ENCODE results near the gene NUDT5. TPM values are rescaled to one million over a fixed set of nuclear protein-coding genes. Genes with fewer than 3 reads are reported as not detected.
"Not testable (repeated sequence)": the region's sequence is repeated elsewhere in the genome, so short reads cannot be mapped to it uniquely, and the experiment has no call there.

NUDT5 gene
- total and polyA plus RNA-seq, 2 of the 13 experiments (the other 11 are each of a cell fraction or from before 2014, with no cell fraction given): 79.6 to 134 TPM

GRCh38 chr10:12234687-12235086, 39.0 kb upstream of the NUDT5 start:
- ATAC-seq; POLR2A ChIA-PET; H3K4me2 ChIP-seq (ENCODE audit: low read depth, low read length); CTCF ChIA-PET (ENCODE audit: low intra/inter-chr PET ratio, low total read pairs); DNase-seq (ENCODE audit: low spot score); FAIRE-seq; in situ Hi-C loops (cut with HindIII; ENCODE audit: extremely low pct_ligation_motif_present, low pct_unique_long_range_greater_than_20kb); H3K27me3 ChIP-seq (ENCODE audit: control insufficient read depth in 1 of 2, insufficient read depth in 2 of 2, low read length in 2 of 2); H4K20me1 ChIP-seq (ENCODE audit: insufficient read depth, low read length); intact Hi-C loops (cut with micrococcal nuclease; ENCODE audit: unreplicated experiment); BruUV-seq (replicated peaks); H2AFZ ChIP-seq (ENCODE audit: low read length); H3K4me3 ChIP-seq (replicated peaks in 1 of 3; ENCODE audit: insufficient read depth in 1 of 3, low read depth in 2 of 3, low read length in 3 of 3); H3K9me3 ChIP-seq (ENCODE audit: low read length); H3K79me2 ChIP-seq (ENCODE audit: insufficient read depth, low read length); H3K9ac ChIP-seq (ENCODE audit: insufficient read depth, low read depth, low read length): not testable (repeated sequence)
- H3K27ac ChIP-seq (ENCODE audit: extremely low read length, insufficient read depth, low read length): peak overlapping the region; percentile 74
- WGBS (ENCODE audit: low lambda C conversion rate): 98% methylated on average over 5 of the region's 5 CpGs
- peaks cover 51% of the 10 kb centered on the region for H3K4me1 ChIP-seq (ENCODE audit: insufficient read depth, low read length)
- H3K36me3 ChIP-seq (replicated peaks in 1 of 2; ENCODE audit: control insufficient read depth in 1 of 2, insufficient read depth in 2 of 2, low read length in 2 of 2): peaks cover 4 to 37% of the 10 kb centered on the region in 2 experiments; a peak in 3 of 5 replicates

GRCh38 chr10:12228851-12229250, 33.2 kb upstream of the NUDT5 start:
- no peaks in the 10 kb centered on the region for H3K9me3 ChIP-seq (ENCODE audit: low read length)
- H3K4me3 ChIP-seq (replicated peaks in 1 of 3; ENCODE audit: insufficient read depth in 1 of 3, low read depth in 2 of 3, low read length in 3 of 3): no peak overlapping the region
- ChIA-PET POLR2A (no interaction called here), CTCF (ENCODE audit: low intra/inter-chr PET ratio, low total read pairs) (no interaction called here)
- peaks cover 9 to 40% of the 10 kb centered on the region in 2 experiments; a peak in 4 of 5 replicates for H3K36me3 ChIP-seq (replicated peaks in 1 of 2; ENCODE audit: control insufficient read depth in 1 of 2, insufficient read depth in 2 of 2, low read length in 2 of 2)
- H3K27me3 ChIP-seq (ENCODE audit: control insufficient read depth in 1 of 2, insufficient read depth in 2 of 2, low read length in 2 of 2): no peaks in the 10 kb centered on the region
- H3K9ac ChIP-seq (ENCODE audit: insufficient read depth, low read depth, low read length): no peak overlapping the region
- H2AFZ ChIP-seq (ENCODE audit: low read length): no peak overlapping the region
- no peak for DNase-seq (ENCODE audit: low spot score)
- no peak overlapping the region for H3K27ac ChIP-seq (ENCODE audit: extremely low read length, insufficient read depth, low read length)
- H3K4me2 ChIP-seq (ENCODE audit: low read depth, low read length): no peak overlapping the region
- 96% methylated on average over 11 of the region's 11 CpGs for WGBS (ENCODE audit: low lambda C conversion rate)
- no peaks in the 10 kb centered on the region for H4K20me1 ChIP-seq (ENCODE audit: insufficient read depth, low read length)
- TF ChIP-seq ZBTB42 (CRISPR knock-in tag; IDR thresholded peaks at IDR 0.05) (no peak), MEIS2 (CRISPR knock-in tag; IDR thresholded peaks at IDR 0.05) (no peak), NR3C1 (CRISPR knock-in tag; IDR thresholded peaks at IDR 0.05) (no peak), ZBTB34 (CRISPR knock-in tag; IDR thresholded peaks at IDR 0.05) (no peak)
- no TSS peak for BruUV-seq (replicated peaks)
- no peak for ATAC-seq
- in situ Hi-C loops (cut with HindIII; ENCODE audit: extremely low pct_ligation_motif_present, low pct_unique_long_range_greater_than_20kb): no loop called here
- H3K79me2 ChIP-seq (ENCODE audit: insufficient read depth, low read length): no peaks in the 10 kb centered on the region
- intact Hi-C loops (cut with micrococcal nuclease; ENCODE audit: unreplicated experiment): no loop called here
- H3K4me1 ChIP-seq (ENCODE audit: insufficient read depth, low read length): 0 out of 2 replicates have a peak, but pooled peaks cover 8% of the 10 kb centered on the region
- FAIRE-seq: no peak

- FAIRE-seq; H3K9me3 ChIP-seq (ENCODE audit: low read length); CTCF ChIA-PET (ENCODE audit: low intra/inter-chr PET ratio, low total read pairs); DNase-seq (ENCODE audit: low spot score); H3K79me2 ChIP-seq (ENCODE audit: insufficient read depth, low read length); H2AFZ ChIP-seq (ENCODE audit: low read length); H4K20me1 ChIP-seq (ENCODE audit: insufficient read depth, low read length); H3K4me2 ChIP-seq (ENCODE audit: low read depth, low read length); H3K27ac ChIP-seq (ENCODE audit: extremely low read length, insufficient read depth, low read length); ATAC-seq; in situ Hi-C loops (cut with HindIII; ENCODE audit: extremely low pct_ligation_motif_present, low pct_unique_long_range_greater_than_20kb); POLR2A ChIA-PET; H3K4me3 ChIP-seq (replicated peaks in 1 of 3; ENCODE audit: insufficient read depth in 1 of 3, low read depth in 2 of 3, low read length in 3 of 3); H3K4me1 ChIP-seq (ENCODE audit: insufficient read depth, low read length); intact Hi-C loops (cut with micrococcal nuclease; ENCODE audit: unreplicated experiment); H3K27me3 ChIP-seq (ENCODE audit: control insufficient read depth in 1 of 2, insufficient read depth in 2 of 2, low read length in 2 of 2); H3K9ac ChIP-seq (ENCODE audit: insufficient read depth, low read depth, low read length); BruUV-seq (replicated peaks): not testable (repeated sequence)
- 100% methylated on average over 13 of the region's 28 CpGs for WGBS (ENCODE audit: low lambda C conversion rate)
- H3K36me3 ChIP-seq (replicated peaks in 1 of 2; ENCODE audit: control insufficient read depth in 1 of 2, insufficient read depth in 2 of 2, low read length in 2 of 2): peaks cover 12 to 46% of the 10 kb centered on the region in 2 experiments
These were observed 30.7 kb upstream of the NUDT5 start for GRCh38 chr10:12226438-12226837.

All from HepG2 (cell line).